ENCODE results near the gene HOATZ.

- TF ChIP-seq CTCF (IDR thresholded peaks at IDR 0.05) = no peak
- no peak for TF ChIP-seq POLR2A (IDR thresholded peaks at IDR 0.05)
Observed at GRCh38 chr11:111562692-111563389, 48.3 kb downstream of the HOATZ start.

All from gastroesophageal sphincter (tissue), 3 donors.